ENCODE measurements around the gene ST7. TPM values are rescaled to one million over a fixed set of nuclear protein-coding genes. Genes with fewer than 3 reads are reported as not detected.

Gene ST7
- total and polyA plus RNA-seq, 2 donors (not counting 1 experiment from before 2014, with no cell fraction given), result 2.3 to 4.6 TPM

GRCh38 chr7:117045927-117046710 is 92.8 kb downstream of the ST7 start:
- H3K27ac ChIP-seq (ENCODE audit: low read length in 2 of 2), result no peak overlapping the region
- no peaks in the 10 kb centered on the region for H4K20me1 ChIP-seq (ENCODE audit: control insufficient read depth, insufficient read depth, low read length, poor library complexity, severe bottlenecking)
- Mint-ChIP-seq H3K4me3 (no peak overlapping the region), H3K27ac (no peak overlapping the region), H3K4me1 (peaks cover 9% of the 10 kb centered on the region), H3K9me3 (ENCODE audit: insufficient read depth) (no peaks in the 10 kb centered on the region), H3K27me3 (no peaks in the 10 kb centered on the region)
- peaks cover 0 to 7% (median 0%) of the 10 kb centered on the region in 4 experiments for H3K27me3 ChIP-seq (replicated peaks in 1 of 4; ENCODE audit: control extremely low read depth in 1 of 4, control insufficient read depth in 3 of 4, insufficient read depth in 4 of 4, low read length in 3 of 4)
- DNase-seq (no peak), ATAC-seq (ENCODE audit: low read depth) (no peak)
- ChIA-PET POLR2A (no interaction called here), CTCF (no interaction called here)
- WGBS (ENCODE audit: insufficient coverage), result 65% methylated on average over 4 of the region's 4 CpGs
- no peak overlapping the region for H3K9ac ChIP-seq (ENCODE audit: low read length)
- H3K4me3 ChIP-seq (ENCODE audit: control extremely low read depth in 1 of 5, extremely low read depth in 1 of 5, insufficient read depth in 1 of 5, low read depth in 2 of 5, low read length in 4 of 5), result no peak overlapping the region
- H3K4me2 ChIP-seq (replicated peaks; ENCODE audit: low read depth, low read length, poor library complexity, severe bottlenecking), result no peak overlapping the region
- H2AFZ ChIP-seq (ENCODE audit: insufficient read depth, low read depth, low read length, poor library complexity, severe bottlenecking), result no peak overlapping the region
- intact Hi-C loops (cut with micrococcal nuclease), result no loop called here
- H3K79me2 ChIP-seq (ENCODE audit: control insufficient read depth, insufficient read depth, low read length), result no peaks in the 10 kb centered on the region
- no peaks in the 10 kb centered on the region for H3K9me3 ChIP-seq (ENCODE audit: control extremely low read depth in 1 of 3, control insufficient read depth in 2 of 3, insufficient read depth in 1 of 3, low read length in 2 of 3)
- TF ChIP-seq CTCF (IDR thresholded peaks at IDR 0.05) (no peak), EZH2 (IDR thresholded peaks at IDR 0.05; ENCODE audit: borderline replicate concordance, insufficient read depth, low read depth, low read length, poor library complexity, severe bottlenecking) (no peak)
- no peaks in the 10 kb centered on the region for H3K36me3 ChIP-seq (replicated peaks in 1 of 2; ENCODE audit: control extremely low read depth in 1 of 2, control insufficient read depth in 1 of 2, extremely low read depth in 1 of 2, insufficient read depth in 2 of 2, low read length in 1 of 2)
- H3K4me1 ChIP-seq (ENCODE audit: control insufficient read depth in 2 of 2, insufficient read depth in 2 of 2, low read length in 2 of 2), result peaks cover 0 to 6% of the 10 kb centered on the region in 2 donors

- TF ChIP-seq EZH2 (IDR thresholded peaks at IDR 0.05; ENCODE audit: borderline replicate concordance, insufficient read depth, low read depth, low read length, poor library complexity, severe bottlenecking) (no peak), CTCF (IDR thresholded peaks at IDR 0.05) (no peak)
- Histone ChIP-seq H3K27ac (ENCODE audit: low read length in 2 of 2) (no peak overlapping the region), H3K4me3 (ENCODE audit: control extremely low read depth in 1 of 5, extremely low read depth in 1 of 5, insufficient read depth in 1 of 5, low read depth in 2 of 5, low read length in 4 of 5) (no peak overlapping the region), H3K9ac (ENCODE audit: low read length) (no peak overlapping the region), H3K4me1 (ENCODE audit: control insufficient read depth in 2 of 2, insufficient read depth in 2 of 2, low read length in 2 of 2) (peaks cover 0 to 6% of the 10 kb centered on the region in 2 donors), H3K36me3 (replicated peaks in 1 of 2; ENCODE audit: control extremely low read depth in 1 of 2, control insufficient read depth in 1 of 2, extremely low read depth in 1 of 2, insufficient read depth in 2 of 2, low read length in 1 of 2) (no peaks in the 10 kb centered on the region), H4K20me1 (ENCODE audit: control insufficient read depth, insufficient read depth, low read length, poor library complexity, severe bottlenecking) (no peaks in the 10 kb centered on the region), H3K9me3 (ENCODE audit: control extremely low read depth in 1 of 3, control insufficient read depth in 2 of 3, insufficient read depth in 1 of 3, low read length in 2 of 3) (no peaks in the 10 kb centered on the region), H3K4me2 (replicated peaks; ENCODE audit: low read depth, low read length, poor library complexity, severe bottlenecking) (no peak overlapping the region), H3K27me3 (replicated peaks in 1 of 4; ENCODE audit: control extremely low read depth in 1 of 4, control insufficient read depth in 3 of 4, insufficient read depth in 4 of 4, low read length in 3 of 4) (peaks cover 0 to 7% (median 0%) of the 10 kb centered on the region in 4 experiments), H3K79me2 (ENCODE audit: control insufficient read depth, insufficient read depth, low read length) (no peaks in the 10 kb centered on the region), H2AFZ (ENCODE audit: insufficient read depth, low read depth, low read length, poor library complexity, severe bottlenecking) (no peak overlapping the region)
- Mint-ChIP-seq H3K27me3 (no peaks in the 10 kb centered on the region), H3K4me1 (peaks cover 9% of the 10 kb centered on the region), H3K27ac (no peak overlapping the region), H3K4me3 (no peak overlapping the region), H3K9me3 (ENCODE audit: insufficient read depth) (no peaks in the 10 kb centered on the region)
- POLR2A ChIA-PET, result no interaction called here
- ATAC-seq (ENCODE audit: low read depth) (no peak), DNase-seq (no peak)
- CTCF ChIA-PET, result no interaction called here
- WGBS (ENCODE audit: insufficient coverage), result 60% methylated on average over 1 of the region's 3 CpGs
- intact Hi-C loops (cut with micrococcal nuclease), result no loop called here
Observed at GRCh38 chr7:117047496-117047895, 94.2 kb downstream of the ST7 start.
